Subcutaneous adipose tissue (tissue), 4 donors: Measurements from ENCODE around the gene FTO. TPM values are rescaled to one million over a fixed set of nuclear protein-coding genes. Genes with fewer than 3 reads are reported as not detected.

Source experiments
- CTCF ChIP-seq: fragments of 450-650 bp; IDR thresholded peaks from one replicate; pipeline ENCODE4 v1.5.1; 2016; ENCODE audit warnings: low read depth, mild to moderate bottlenecking, control low read depth, antibody characterized with exemption, moderate library complexity
- total RNA-seq, 4 donors: library from RNA; depleted of rRNA; stranded (reverse); fragments of >200 nt; gene quantifications; one replicate each; pipeline ENCODE4 v1.1.0, GENCODE V29; 2016

The FTO gene
- total RNA-seq, 4 donors from 2014 or later, result 74.3 to 102 (median 90.9) TPM

GRCh38 chr16:53955221-53955875 lies 251.4 kb downstream of the FTO start:
- no peak for TF ChIP-seq CTCF

DNA sequence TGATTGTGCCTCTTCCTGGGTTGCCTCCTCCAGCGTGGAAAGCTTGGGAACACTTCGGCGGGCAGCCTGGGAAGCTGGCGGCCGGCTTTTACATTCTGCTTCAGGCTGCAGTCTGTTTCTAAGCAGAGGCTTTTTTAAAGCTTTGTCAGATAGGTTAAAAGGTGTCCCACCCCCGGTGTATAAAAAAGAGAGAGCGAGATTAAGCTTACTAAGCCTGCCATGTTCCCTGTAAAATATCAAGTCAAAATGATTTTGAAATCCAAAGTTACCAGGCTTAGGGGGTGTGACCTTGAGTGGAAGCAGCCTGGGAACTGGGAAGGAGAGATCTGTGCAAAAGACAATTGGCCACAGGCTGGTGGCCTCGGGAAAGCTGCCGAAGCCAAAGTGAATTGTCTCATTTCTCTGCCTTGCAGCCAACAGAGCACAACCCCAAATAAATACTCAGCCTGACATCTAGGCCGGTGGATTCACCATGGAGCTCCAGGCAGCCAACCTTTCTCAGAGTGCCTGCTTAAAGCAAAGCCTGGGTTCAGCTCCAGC lies 254.5 kb downstream of the FTO start:
- no peak for TF ChIP-seq CTCF

DNA sequence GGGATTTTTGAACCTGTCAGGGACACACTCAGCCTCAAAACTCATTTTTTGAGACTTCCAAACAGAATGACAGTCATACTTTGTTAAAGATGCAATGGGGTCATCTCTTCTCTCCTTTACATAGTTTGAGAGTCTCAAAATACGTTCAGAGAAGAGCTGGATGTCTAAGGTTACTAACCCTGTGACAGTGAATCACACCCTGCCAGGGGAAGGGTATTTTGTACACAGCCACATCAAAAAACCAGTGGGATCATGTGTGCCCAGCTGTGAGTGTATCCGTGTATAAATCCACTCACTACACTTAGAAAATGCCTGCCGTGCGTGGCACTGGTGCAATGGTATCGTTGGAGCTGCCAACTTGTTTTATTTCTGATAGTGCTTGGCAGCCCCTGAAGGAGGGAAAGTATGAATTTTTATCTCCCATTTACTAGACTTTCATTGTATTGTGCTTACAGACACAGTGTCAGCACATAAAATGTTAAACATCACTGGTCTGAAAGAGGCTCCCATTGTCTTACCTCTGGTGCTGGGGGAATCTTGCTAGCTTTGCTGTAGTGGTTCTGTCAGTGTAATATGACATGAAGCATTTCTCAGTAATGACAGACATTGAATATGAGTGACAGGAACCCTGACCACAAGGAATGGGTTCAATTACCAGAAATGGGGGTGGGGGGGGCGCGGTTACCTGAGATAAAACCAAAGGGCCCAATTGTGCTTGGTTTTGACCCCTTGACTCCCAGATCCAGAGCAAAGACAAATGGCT lies 256.3 kb downstream of the FTO start:
- no peak for TF ChIP-seq CTCF

- no peak for TF ChIP-seq CTCF
Measured at GRCh38 chr16:53960954-53961616, 257.1 kb downstream of the FTO start.

DNA sequence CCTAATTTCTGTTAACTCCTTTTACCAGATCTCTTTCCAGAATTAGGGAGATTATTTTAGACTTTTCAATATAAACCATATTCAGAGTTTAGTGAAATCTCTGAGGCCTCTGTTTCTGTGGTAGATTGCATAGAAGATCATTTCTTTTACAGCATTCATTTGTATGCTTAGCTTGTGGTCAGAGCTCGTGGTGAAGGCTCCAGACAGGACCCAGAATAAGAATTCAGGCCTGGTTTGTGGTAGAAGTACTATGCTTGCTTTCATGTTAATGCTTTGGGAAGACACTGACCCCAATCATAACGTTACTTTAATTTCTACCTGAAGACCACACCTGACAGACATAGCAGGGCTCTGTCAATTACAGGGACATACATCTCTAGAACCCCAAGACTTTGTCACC lies 258.1 kb downstream of the FTO start:
- TF ChIP-seq CTCF, result no peak

DNA sequence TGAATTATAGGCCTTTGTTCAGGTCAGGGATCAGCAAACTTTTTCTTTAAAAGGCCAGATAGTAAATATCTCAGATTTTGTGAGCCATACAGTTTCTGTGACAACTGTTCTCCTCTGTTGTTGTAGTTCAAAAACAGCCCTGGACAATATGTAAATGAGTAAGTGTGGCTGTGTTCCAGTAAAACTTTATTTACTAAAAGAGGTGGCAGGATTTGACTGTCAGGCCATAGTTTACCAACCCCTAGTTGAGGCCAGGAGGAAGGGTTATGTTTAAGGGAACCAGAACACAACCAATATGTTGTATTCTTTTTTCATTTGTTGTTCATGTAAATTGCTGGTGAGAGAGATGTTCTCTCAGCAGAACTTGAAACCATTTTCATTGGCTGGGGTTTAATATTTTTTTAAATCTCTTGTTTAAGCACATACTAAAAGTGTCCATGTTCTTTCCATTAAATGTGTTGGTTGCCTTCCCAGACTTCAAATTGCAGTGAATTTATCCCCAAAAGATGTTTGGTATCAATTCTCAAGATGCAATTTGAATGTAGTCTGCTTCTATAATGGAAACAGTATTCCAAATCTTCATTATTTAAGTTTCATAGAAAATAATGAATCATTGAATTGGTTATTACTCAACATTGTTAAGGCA lies 260.3 kb downstream of the FTO start:
- no peak for TF ChIP-seq CTCF
